SH-SY5Y (cell line): ENCODE data around the gene NFATC4.

ENCODE experiments used
- GATA2 ChIP-seq: IDR thresholded peaks from 2 replicates; pipeline ENCODE4 v1.6.1; 2011; ENCODE audit warnings: mild to moderate bottlenecking, low read depth, low read length
- GATA3 ChIP-seq: IDR thresholded peaks from 2 replicates; pipeline ENCODE4 v1.6.1; 2011; ENCODE audit warnings: low read depth, mild to moderate bottlenecking, low read length, moderate library complexity

DNA sequence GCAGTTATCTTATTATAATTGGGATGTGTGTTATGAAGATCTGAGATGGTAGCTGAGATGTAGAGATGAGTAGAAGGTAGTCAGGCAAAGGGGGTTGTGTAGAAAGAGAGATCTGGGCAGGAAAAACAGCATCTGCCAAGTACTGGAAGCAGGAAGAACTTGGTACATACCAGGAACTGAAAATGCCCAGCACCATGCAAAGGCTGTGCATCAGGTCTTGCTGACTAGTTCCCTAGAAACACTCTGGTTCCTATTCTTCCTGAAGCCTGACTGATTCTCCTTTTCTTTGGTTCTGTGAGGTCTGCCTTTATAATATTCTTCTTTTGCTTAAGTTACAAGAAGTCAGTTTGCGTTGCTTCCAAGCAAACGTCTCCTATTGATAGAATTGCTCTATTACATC, 6.7 kb upstream of the NFATC4 start:
- no peak for TF ChIP-seq GATA2
- no peak for TF ChIP-seq GATA3
